Liver (tissue), 3 donors: ENCODE measurements around the gene COQ8B.

Experiments used
- CTCF ChIP-seq: fragments of 150-350 bp; IDR thresholded peaks from 2 replicates; pipeline ENCODE4 v1.5.1; 2017; ENCODE audit warnings: improper control_type of control experiment, low read depth, low read length; ENCODE audit not compliant: missing input control
- FOXA1 ChIP-seq: IDR thresholded peaks from 2 replicates; pipeline ENCODE4 v1.6.1; 2016; ENCODE audit warnings: antibody characterized with exemption
- GABPA ChIP-seq, 2 donors: IDR thresholded peaks in 1 of 2; conservative IDR thresholded peaks in 1 of 2; 2 replicates each; pipeline ENCODE4 v1.6.1; 2016; ENCODE audit warnings: antibody characterized with exemption in 2 of 2, mild to moderate bottlenecking in 1 of 2, moderate library complexity in 1 of 2
- HNF4A ChIP-seq, 2 donors: conservative IDR thresholded peaks; 2 replicates each; pipeline ENCODE4 v1.6.1; 2016; ENCODE audit warnings: antibody characterized with exemption in 2 of 2, mild to moderate bottlenecking in 2 of 2
- NR2F2 ChIP-seq: IDR thresholded peaks from 2 replicates; pipeline ENCODE4 v1.6.1; 2016; ENCODE audit warnings: antibody characterized with exemption
- RAD21 ChIP-seq, 2 donors: IDR thresholded peaks; 2 replicates each; pipeline ENCODE4 v1.6.1; 2016; ENCODE audit warnings: antibody characterized with exemption in 2 of 2, mild to moderate bottlenecking in 2 of 2
- REST ChIP-seq: IDR thresholded peaks from 2 replicates; pipeline ENCODE4 v1.6.1; 2016; ENCODE audit warnings: antibody characterized with exemption, mild to moderate bottlenecking
- RXRA ChIP-seq, 2 donors: IDR thresholded peaks; 2 replicates each; pipeline ENCODE4 v1.6.1; 2017 to 2018; ENCODE audit warnings: antibody characterized with exemption in 2 of 2, mild to moderate bottlenecking in 1 of 2
- SP1 ChIP-seq: IDR thresholded peaks from 2 replicates; pipeline ENCODE4 v1.6.1; 2018; ENCODE audit warnings: antibody characterized with exemption, mild to moderate bottlenecking
- YY1 ChIP-seq: IDR thresholded peaks from 2 replicates; pipeline ENCODE4 v1.6.1; 2016; ENCODE audit warnings: antibody characterized with exemption, mild to moderate bottlenecking
- donor health status: healthy.
- donor health status: healthy.

GRCh38 chr19:40671404-40671803 is 45.3 kb downstream of the COQ8B start:
- no peak for TF ChIP-seq CTCF
- no peak for TF ChIP-seq SP1
- TF ChIP-seq YY1 = no peak
- no peak for TF ChIP-seq FOXA1
- no peak for TF ChIP-seq NR2F2
- TF ChIP-seq HNF4A (conservative IDR thresholded peaks at IDR 0.05) = no peak
- no peak for TF ChIP-seq REST
- TF ChIP-seq RAD21 (IDR thresholded peaks at IDR 0.05) = no peak
- no peak for TF ChIP-seq GABPA (IDR thresholded peaks at IDR 0.05 in 1 of 2, conservative IDR thresholded peaks at IDR 0.05 in 1 of 2)
- no peak for TF ChIP-seq RXRA (IDR thresholded peaks at IDR 0.05)
